Adrenal gland (tissue), 5 donors: ENCODE measurements around the gene ZBTB32.

Source experiments
- POLR2A ChIP-seq, 2 donors: fragments of 450-650 bp; IDR thresholded peaks; one replicate each; pipeline ENCODE4 v1.6.1; 2017; ENCODE audit warnings: antibody characterized with exemption in 2 of 2, mild to moderate bottlenecking in 2 of 2, moderate library complexity in 1 of 2
- TF ChIP-seq, protein P1 (sequence below), 6 experiments: fragments of 450-650 bp in 4 of 6; fragments of 200-600 bp in 2 of 6; sonication (generic) in 1 of 6; IDR thresholded peaks; 1 replicate in 5 of 6; 2 replicates in 1 of 6; pipeline versions ENCODE4 v1.5.1 to v1.8.0; 2016 to 2021; ENCODE audit warnings: antibody characterized with exemption in 6 of 6, mild to moderate bottlenecking in 2 of 6, moderate library complexity in 1 of 6
- donor health status: DM: no; HTN: no; CAD: no.

DNA sequence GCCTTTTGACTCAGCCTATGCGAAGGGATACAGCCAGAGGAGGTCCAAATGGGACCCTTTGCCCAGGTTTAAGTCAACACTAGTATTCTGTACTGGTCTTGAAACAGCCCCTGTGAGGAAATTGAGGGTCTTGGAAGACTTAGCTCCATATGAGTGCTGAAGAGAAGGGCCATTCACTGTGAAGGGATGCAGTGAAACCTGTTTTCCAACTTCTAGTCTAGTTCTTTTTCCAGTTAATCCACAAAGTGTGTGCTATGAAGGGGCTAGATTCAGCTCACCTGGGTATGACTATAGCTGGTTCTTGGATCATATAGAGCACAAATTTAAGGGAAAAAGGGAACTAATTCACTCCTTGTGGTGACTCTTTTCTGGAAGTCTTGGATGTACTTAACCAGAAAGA is 4.0 kb downstream of the ZBTB32 start:
- TF ChIP-seq, protein P1, sequence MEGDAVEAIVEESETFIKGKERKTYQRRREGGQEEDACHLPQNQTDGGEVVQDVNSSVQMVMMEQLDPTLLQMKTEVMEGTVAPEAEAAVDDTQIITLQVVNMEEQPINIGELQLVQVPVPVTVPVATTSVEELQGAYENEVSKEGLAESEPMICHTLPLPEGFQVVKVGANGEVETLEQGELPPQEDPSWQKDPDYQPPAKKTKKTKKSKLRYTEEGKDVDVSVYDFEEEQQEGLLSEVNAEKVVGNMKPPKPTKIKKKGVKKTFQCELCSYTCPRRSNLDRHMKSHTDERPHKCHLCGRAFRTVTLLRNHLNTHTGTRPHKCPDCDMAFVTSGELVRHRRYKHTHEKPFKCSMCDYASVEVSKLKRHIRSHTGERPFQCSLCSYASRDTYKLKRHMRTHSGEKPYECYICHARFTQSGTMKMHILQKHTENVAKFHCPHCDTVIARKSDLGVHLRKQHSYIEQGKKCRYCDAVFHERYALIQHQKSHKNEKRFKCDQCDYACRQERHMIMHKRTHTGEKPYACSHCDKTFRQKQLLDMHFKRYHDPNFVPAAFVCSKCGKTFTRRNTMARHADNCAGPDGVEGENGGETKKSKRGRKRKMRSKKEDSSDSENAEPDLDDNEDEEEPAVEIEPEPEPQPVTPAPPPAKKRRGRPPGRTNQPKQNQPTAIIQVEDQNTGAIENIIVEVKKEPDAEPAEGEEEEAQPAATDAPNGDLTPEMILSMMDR (IDR thresholded peaks at IDR 0.05): no peak
- no peak for TF ChIP-seq POLR2A (IDR thresholded peaks at IDR 0.05)
